ENCODE data around the gene MLANA.

The MLANA gene

DNA sequence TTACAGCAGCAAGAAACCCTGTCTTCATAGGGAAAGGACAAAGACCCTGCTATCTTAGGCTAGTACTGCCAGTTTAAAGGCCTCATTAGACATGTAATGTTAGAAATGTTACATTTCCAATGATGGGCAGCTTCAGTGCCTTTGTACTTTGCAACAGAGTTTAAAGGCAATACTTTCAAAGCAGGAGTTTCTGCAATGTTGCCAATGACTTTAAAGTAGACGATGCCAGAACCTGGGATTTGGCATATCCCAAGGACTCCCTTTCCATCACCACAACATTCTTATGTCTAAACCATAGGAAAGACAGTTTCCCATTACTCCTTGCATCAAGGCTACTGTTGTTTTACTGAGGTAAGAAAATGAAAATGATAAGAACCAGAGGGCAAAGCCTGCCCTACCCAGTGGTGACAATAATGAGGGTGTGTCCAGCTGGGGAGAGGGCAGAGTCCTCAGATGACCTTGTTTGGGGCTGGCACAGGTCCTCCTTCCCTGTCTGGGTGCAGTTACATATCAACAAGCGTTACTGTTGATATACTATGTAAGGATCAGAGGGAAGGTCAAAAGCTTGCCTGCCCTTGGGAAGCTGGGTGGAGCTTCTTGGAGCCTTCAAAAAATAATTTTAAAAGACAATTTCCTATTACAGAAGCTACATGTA is 27.5 kb upstream of the MLANA start:
- no peak for TF ChIP-seq SPI1 (IDR thresholded peaks at IDR 0.05; ENCODE audit: borderline replicate concordance, low read depth)
- TF ChIP-seq, protein P1, sequence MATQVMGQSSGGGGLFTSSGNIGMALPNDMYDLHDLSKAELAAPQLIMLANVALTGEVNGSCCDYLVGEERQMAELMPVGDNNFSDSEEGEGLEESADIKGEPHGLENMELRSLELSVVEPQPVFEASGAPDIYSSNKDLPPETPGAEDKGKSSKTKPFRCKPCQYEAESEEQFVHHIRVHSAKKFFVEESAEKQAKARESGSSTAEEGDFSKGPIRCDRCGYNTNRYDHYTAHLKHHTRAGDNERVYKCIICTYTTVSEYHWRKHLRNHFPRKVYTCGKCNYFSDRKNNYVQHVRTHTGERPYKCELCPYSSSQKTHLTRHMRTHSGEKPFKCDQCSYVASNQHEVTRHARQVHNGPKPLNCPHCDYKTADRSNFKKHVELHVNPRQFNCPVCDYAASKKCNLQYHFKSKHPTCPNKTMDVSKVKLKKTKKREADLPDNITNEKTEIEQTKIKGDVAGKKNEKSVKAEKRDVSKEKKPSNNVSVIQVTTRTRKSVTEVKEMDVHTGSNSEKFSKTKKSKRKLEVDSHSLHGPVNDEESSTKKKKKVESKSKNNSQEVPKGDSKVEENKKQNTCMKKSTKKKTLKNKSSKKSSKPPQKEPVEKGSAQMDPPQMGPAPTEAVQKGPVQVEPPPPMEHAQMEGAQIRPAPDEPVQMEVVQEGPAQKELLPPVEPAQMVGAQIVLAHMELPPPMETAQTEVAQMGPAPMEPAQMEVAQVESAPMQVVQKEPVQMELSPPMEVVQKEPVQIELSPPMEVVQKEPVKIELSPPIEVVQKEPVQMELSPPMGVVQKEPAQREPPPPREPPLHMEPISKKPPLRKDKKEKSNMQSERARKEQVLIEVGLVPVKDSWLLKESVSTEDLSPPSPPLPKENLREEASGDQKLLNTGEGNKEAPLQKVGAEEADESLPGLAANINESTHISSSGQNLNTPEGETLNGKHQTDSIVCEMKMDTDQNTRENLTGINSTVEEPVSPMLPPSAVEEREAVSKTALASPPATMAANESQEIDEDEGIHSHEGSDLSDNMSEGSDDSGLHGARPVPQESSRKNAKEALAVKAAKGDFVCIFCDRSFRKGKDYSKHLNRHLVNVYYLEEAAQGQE (IDR thresholded peaks at IDR 0.05; ENCODE audit: insufficient replicate concordance, low read depth), result no peak
- TF ChIP-seq CTCF (IDR thresholded peaks at IDR 0.05; ENCODE audit: insufficient read depth, low read length), result no peak
- no peak for TF ChIP-seq GABPA (IDR thresholded peaks at IDR 0.05; ENCODE audit: low read depth)
- no peak for TF ChIP-seq POLR2AphosphoS5 (IDR thresholded peaks at IDR 0.05; ENCODE audit: low read depth)
- no peak for DNase-seq (ENCODE audit: low read depth in 1 of 2, low spot score in 1 of 2)
- H3K4me3 ChIP-seq (replicated peaks; ENCODE audit: insufficient read depth, low read length), result no peak overlapping the region
- H3K27ac ChIP-seq (replicated peaks), result no peak overlapping the region
- H3K27me3 ChIP-seq (ENCODE audit: insufficient read depth, poor library complexity, severe bottlenecking), result no peaks in the 10 kb centered on the region

GRCh38 chr9:5864446-5864845 is 26.2 kb upstream of the MLANA start:
- no peak for DNase-seq (ENCODE audit: low read depth in 1 of 2, low spot score in 1 of 2)
- TF ChIP-seq, protein P1 (IDR thresholded peaks at IDR 0.05; ENCODE audit: insufficient replicate concordance, low read depth), result no peak
- H3K27ac ChIP-seq (replicated peaks), result no peak overlapping the region
- H3K27me3 ChIP-seq (ENCODE audit: insufficient read depth, poor library complexity, severe bottlenecking), result no peaks in the 10 kb centered on the region
- H3K4me3 ChIP-seq (replicated peaks; ENCODE audit: insufficient read depth, low read length), result no peak overlapping the region

GRCh38 chr9:5866272-5866671 is 24.4 kb upstream of the MLANA start:
- H3K4me3 ChIP-seq (replicated peaks; ENCODE audit: insufficient read depth, low read length), result no peak overlapping the region
- H3K27me3 ChIP-seq (ENCODE audit: insufficient read depth, poor library complexity, severe bottlenecking), result no peaks in the 10 kb centered on the region
- DNase-seq (ENCODE audit: low read depth in 1 of 2, low spot score in 1 of 2), result no peak
- no peak for TF ChIP-seq POLR2AphosphoS5 (IDR thresholded peaks at IDR 0.05; ENCODE audit: low read depth)
- TF ChIP-seq, protein P1 (IDR thresholded peaks at IDR 0.05; ENCODE audit: insufficient replicate concordance, low read depth), result no peak
- no peak for TF ChIP-seq CTCF (IDR thresholded peaks at IDR 0.05; ENCODE audit: insufficient read depth, low read length)
- TF ChIP-seq GABPA (IDR thresholded peaks at IDR 0.05; ENCODE audit: low read depth), result no peak
- TF ChIP-seq SPI1 (IDR thresholded peaks at IDR 0.05; ENCODE audit: borderline replicate concordance, low read depth), result no peak
- H3K27ac ChIP-seq (replicated peaks), result no peak overlapping the region
